PFSK-1 (cell line): Measurements from ENCODE around the gene GLTPD2.

Experiments
- FOXP2 ChIP-seq: optimal IDR thresholded peaks from 2 replicates; pipeline ENCODE3; 2011; ENCODE audit warnings: borderline replicate concordance, control low read depth, inconsistent platforms; ENCODE audit not compliant: insufficient read depth; ENCODE audit errors: extremely low read length, extremely low read depth
- POLR2AphosphoS5 ChIP-seq: IDR thresholded peaks from 2 replicates; pipeline ENCODE4 v1.6.1; 2012; ENCODE audit warnings: low read depth, mild to moderate bottlenecking, control low read depth, low read length, moderate library complexity
- REST ChIP-seq, 2 experiments: IDR thresholded peaks; 2 replicates each; pipeline versions ENCODE4 v1.6.1 to v1.8.0; 2011 to 2012; ENCODE audit warnings: low read depth in 2 of 2, low read length in 2 of 2, control low read depth in 1 of 2, inconsistent platforms in 1 of 2, mild to moderate bottlenecking in 1 of 2, moderate library complexity in 1 of 2; ENCODE audit not compliant: insufficient read depth in 1 of 2
- SIN3A ChIP-seq: IDR thresholded peaks from 2 replicates; pipeline ENCODE4 v1.6.1; 2012; ENCODE audit warnings: mild to moderate bottlenecking, low read length, moderate library complexity, borderline replicate concordance; ENCODE audit not compliant: insufficient read depth
- TAF1 ChIP-seq: IDR thresholded peaks from 2 replicates; pipeline ENCODE4 v1.6.1; 2012; ENCODE audit warnings: low read length, control low read depth, borderline replicate concordance; ENCODE audit not compliant: insufficient read depth

GRCh38 chr17:4764595-4764994 lies 24.2 kb upstream of the GLTPD2 start:
- TF ChIP-seq REST (IDR thresholded peaks at IDR 0.05; ENCODE audit: insufficient read depth in 1 of 2, low read depth in 2 of 2, low read length in 2 of 2) (no peak), POLR2AphosphoS5 (no peak), TAF1 (no peak), SIN3A (no peak), FOXP2 (no peak)
